Skeletal muscle tissue (tissue), 4 donors: ENCODE results near the gene NEDD4L. TPM values are rescaled to one million over a fixed set of nuclear protein-coding genes. Genes with fewer than 3 reads are reported as not detected.

Source experiments
- H3K27ac ChIP-seq: one replicate; pipeline ENCODE4 v1.7.0; 2013; ENCODE audit warnings: mild to moderate bottlenecking, low read depth, low read length, inconsistent platforms
- H3K27me3 ChIP-seq, 3 donors: one replicate each; pipeline ENCODE4 v1.7.0; 2013; ENCODE audit warnings: low read length in 3 of 3; ENCODE audit not compliant: control insufficient read depth in 3 of 3, insufficient read depth in 3 of 3
- H3K36me3 ChIP-seq, 3 donors: one replicate each; pipeline ENCODE4 v1.7.0; 2013; ENCODE audit warnings: low read length in 3 of 3; ENCODE audit not compliant: control insufficient read depth in 3 of 3, insufficient read depth in 3 of 3
- H3K4me1 ChIP-seq, 3 donors: one replicate each; pipeline ENCODE4 v1.7.0; 2013; ENCODE audit warnings: low read length in 3 of 3, mild to moderate bottlenecking in 3 of 3; ENCODE audit not compliant: control insufficient read depth in 3 of 3, insufficient read depth in 3 of 3
- H3K4me3 ChIP-seq, 3 donors: one replicate each; pipeline ENCODE4 v1.7.0; 2013; ENCODE audit warnings: low read length in 3 of 3
- H3K9ac ChIP-seq, 3 donors: one replicate each; pipeline ENCODE4 v1.7.0; 2013; ENCODE audit warnings: low read length in 3 of 3, mild to moderate bottlenecking in 3 of 3, moderate library complexity in 2 of 3, low read depth in 1 of 3
- H3K9me3 ChIP-seq, 3 donors: one replicate each; pipeline ENCODE4 v1.7.0; 2013; ENCODE audit warnings: low read length in 3 of 3; ENCODE audit not compliant: control insufficient read depth in 3 of 3
- total RNA-seq: library from RNA; depleted of rRNA; stranded (reverse); fragments of >200 nt; gene quantifications from one replicate; pipeline ENCODE4 v1.2.3, GENCODE V29; 2014
- donor health status: Osteomylitis.

Gene NEDD4L
- total RNA-seq, 1 donor from 2014 or later, result 34.4 TPM

DNA sequence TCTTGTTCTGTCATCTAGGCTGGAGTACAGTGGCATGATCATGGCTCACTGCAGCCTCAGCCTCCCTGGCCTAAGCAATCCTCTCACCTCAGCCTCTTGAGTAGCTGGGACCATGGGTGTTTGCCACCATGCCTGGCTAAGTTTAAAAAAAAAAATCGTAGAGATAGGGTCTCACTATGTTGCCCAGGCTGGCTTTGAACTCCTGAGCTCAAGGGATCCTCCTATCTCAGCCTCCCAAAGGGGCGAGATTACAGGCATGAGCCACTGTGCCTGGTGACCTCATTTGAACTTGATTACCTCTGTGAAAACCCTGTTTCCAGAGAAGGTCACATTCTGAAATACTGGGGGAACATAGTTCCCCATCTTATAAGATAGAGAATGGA, 190.3 kb downstream of the NEDD4L start:
- Histone ChIP-seq H3K9ac (no peak overlapping the region), H3K9me3 (no peaks in the 10 kb centered on the region), H3K4me1 (no peaks in the 10 kb centered on the region), H3K27me3 (no peaks in the 10 kb centered on the region), H3K27ac (no peak overlapping the region), H3K4me3 (no peak overlapping the region), H3K36me3 (no peaks in the 10 kb centered on the region)

DNA sequence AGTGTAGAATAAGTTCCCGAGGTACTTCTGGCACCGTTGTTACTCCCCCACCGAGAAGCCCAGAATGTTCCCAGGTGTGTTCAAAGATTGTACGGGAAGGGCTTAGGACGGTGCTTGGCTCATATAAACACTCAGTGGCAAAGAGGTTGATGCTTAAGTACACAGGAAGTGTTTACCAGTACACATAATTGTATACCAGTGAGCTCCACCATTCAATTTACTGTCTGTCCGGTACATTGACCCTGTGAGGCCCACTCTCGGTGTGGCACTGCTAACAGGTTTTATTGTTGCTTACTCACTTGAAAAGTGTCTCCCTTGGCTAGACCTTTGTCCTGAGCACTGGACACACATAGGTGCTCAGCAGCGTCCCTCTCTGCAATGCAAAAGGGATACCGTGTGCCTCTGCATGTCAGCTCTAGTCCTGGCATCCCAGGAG, 191.0 kb downstream of the NEDD4L start:
- Histone ChIP-seq H3K9me3 (no peaks in the 10 kb centered on the region), H3K4me3 (no peak overlapping the region), H3K9ac (no peak overlapping the region), H3K27me3 (no peaks in the 10 kb centered on the region), H3K4me1 (no peaks in the 10 kb centered on the region), H3K27ac (no peak overlapping the region), H3K36me3 (no peaks in the 10 kb centered on the region)

DNA sequence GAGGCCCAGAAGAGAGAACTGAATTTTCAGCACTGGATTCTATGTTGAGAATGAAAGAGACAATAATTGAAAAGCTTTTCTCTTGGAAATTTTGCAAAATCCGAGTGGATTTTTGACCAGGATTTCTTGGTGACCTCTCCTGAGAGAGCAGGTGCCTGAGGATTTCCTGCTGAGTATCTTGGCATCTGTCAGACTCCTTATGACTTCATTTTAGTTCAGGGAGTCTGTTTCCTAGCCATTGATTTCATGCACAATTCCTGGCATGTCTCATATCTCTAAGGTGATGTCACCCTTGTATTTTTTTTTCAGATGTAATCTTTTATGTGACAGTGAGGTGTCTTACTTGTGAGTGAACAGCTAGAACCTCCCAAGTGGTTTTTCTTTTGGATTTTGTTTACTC, 195.9 kb downstream of the NEDD4L start:
- Histone ChIP-seq H3K4me3 (no peak overlapping the region), H3K27ac (no peak overlapping the region), H3K36me3 (no peaks in the 10 kb centered on the region), H3K9me3 (no peaks in the 10 kb centered on the region), H3K4me1 (no peaks in the 10 kb centered on the region), H3K9ac (no peak overlapping the region), H3K27me3 (no peaks in the 10 kb centered on the region)

DNA sequence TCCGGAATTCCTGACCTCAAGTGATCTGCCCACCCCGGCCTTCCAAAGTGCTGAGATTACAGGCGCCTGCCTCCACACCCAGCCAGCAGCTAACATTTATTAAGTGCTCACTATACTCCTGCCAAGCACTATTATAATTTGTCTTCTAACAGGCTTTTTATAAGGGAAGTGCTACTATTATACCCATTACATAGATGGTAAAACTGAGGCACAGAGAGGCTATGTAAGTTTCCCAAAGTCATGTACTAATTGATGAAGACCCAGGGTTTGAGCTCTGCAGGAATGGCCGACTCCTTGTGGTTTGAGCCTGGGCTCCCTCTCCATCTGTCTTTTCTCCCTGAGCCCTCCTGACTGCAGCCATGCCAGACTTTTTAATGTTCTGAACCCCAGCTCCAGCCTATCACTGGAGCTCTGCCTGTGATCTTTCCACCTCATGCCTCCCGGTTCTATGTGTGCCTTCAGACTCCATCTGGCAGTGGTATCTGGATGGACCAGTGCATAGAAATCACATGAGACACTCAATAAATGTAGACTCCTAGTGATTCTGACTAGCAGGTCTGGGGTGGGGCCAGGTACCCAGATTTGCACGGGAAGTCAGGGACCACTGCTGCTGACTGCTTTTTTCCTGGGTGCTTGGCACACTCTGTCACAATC, 197.1 kb downstream of the NEDD4L start:
- no peaks in the 10 kb centered on the region for H3K27me3 ChIP-seq
- H3K27ac ChIP-seq, result no peak overlapping the region
- no peak overlapping the region for H3K4me3 ChIP-seq
- no peaks in the 10 kb centered on the region for H3K4me1 ChIP-seq
- H3K36me3 ChIP-seq, result no peaks in the 10 kb centered on the region
- no peaks in the 10 kb centered on the region for H3K9me3 ChIP-seq
- H3K9ac ChIP-seq, result no peak overlapping the region

DNA sequence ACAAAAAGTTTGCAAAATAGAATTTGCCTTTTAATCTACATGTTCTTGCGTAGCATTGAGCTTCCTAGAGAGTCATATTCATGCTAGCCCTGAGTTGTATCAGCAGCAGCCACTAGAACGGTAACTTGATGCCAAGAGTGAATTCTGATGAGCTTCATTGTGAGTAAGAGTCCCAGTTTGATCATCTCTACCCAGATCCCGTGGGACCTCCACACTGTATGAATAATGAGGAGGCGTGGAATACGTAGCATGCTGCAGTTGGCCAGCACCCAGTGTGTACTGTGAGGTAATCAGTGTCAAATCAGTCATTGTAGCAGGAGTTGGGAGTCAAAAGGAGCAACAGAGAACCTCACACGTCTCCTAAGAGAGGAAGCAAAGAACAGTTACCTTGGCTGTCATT, 197.9 kb downstream of the NEDD4L start:
- H3K4me1 ChIP-seq, result peaks cover 0 to under 1% (median 0%) of the 10 kb centered on the region in 3 donors

DNA sequence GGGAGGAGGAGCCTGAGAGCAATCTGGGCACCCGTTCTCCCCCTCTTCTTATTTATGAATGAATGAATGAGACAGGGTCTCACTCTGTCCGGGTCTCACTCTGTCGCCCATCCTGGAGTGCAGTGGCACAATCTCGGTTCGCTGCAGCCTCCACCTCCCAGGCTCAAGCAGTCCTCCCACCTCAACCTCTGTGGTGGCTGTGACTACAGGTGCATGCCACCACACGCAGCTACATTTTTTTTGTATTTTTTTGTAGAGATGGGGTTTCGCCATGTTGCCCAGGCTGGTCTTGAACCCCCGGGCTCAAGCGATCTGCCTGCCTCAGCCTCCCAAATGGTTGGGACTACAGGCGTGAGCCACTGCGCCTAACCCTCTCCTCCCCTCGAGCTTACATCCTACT, 198.4 kb downstream of the NEDD4L start:
- H3K4me1 ChIP-seq, result peaks cover 2 to 5% (median 4%) of the 10 kb centered on the region in 3 donors
- H3K27ac ChIP-seq, result no peak overlapping the region
- no peaks in the 10 kb centered on the region for H3K36me3 ChIP-seq
- H3K9ac ChIP-seq, result no peak overlapping the region
- H3K4me3 ChIP-seq, result no peak overlapping the region
- no peaks in the 10 kb centered on the region for H3K9me3 ChIP-seq
- H3K27me3 ChIP-seq, result no peaks in the 10 kb centered on the region

More for the DNA sequence above, 197.9 kb downstream of the NEDD4L start:
- no peak overlapping the region for H3K4me3 ChIP-seq
- no peak overlapping the region for H3K9ac ChIP-seq
- H3K27ac ChIP-seq, result no peak overlapping the region
- H3K27me3 ChIP-seq, result no peaks in the 10 kb centered on the region
- H3K9me3 ChIP-seq, result no peaks in the 10 kb centered on the region
- H3K36me3 ChIP-seq, result no peaks in the 10 kb centered on the region

DNA sequence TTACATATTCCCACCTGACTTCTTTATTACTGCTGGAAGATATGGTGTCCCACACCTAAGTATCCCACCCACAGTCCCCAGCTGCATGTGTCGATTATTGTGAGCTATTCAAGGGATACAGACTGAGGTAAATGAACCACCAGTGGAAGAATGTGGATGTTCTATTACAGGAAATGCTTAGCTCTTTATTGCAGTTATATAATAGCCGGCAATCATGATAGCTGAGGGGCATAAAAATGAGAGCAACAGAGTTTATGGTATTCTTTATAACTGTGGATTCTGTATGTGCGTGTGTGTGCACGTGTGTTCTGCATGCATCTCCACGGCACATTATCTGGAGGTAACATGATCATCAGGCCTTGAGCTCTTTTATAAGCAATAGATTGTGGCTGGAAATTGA, 198.9 kb downstream of the NEDD4L start:
- peaks cover 4 to 8% (median 6%) of the 10 kb centered on the region in 3 donors for H3K4me1 ChIP-seq
- H3K9me3 ChIP-seq, result no peaks in the 10 kb centered on the region
- H3K27me3 ChIP-seq, result no peaks in the 10 kb centered on the region
- no peak overlapping the region for H3K4me3 ChIP-seq
- H3K36me3 ChIP-seq, result no peaks in the 10 kb centered on the region
- H3K27ac ChIP-seq, result no peak overlapping the region
- H3K9ac ChIP-seq, result no peak overlapping the region

DNA sequence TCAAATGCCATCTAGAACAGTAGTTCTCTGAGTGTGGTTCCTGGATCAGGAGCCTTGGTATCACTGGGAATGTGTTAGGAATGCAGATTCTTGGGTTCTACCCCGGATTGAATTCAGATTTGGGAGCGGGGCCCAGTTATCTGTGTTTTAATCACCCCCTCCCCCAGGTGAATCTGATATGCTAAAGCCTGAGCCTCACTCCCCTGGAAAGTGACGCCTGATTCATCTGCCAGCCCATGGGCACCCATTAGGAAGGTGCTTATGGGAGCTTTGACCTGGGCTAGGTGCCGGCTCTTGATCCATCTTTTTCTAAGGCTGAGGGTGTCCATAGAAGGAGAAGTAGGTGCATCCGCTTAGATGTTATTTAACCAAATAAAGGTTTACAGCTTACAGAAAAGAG, 199.4 kb downstream of the NEDD4L start:
- no peak overlapping the region for H3K9ac ChIP-seq
- H3K4me3 ChIP-seq, result no peak overlapping the region
- H3K27me3 ChIP-seq, result no peaks in the 10 kb centered on the region
- H3K4me1 ChIP-seq, result peaks cover 4 to 8% (median 6%) of the 10 kb centered on the region in 3 donors
- no peak overlapping the region for H3K27ac ChIP-seq
- no peaks in the 10 kb centered on the region for H3K36me3 ChIP-seq
- no peaks in the 10 kb centered on the region for H3K9me3 ChIP-seq

DNA sequence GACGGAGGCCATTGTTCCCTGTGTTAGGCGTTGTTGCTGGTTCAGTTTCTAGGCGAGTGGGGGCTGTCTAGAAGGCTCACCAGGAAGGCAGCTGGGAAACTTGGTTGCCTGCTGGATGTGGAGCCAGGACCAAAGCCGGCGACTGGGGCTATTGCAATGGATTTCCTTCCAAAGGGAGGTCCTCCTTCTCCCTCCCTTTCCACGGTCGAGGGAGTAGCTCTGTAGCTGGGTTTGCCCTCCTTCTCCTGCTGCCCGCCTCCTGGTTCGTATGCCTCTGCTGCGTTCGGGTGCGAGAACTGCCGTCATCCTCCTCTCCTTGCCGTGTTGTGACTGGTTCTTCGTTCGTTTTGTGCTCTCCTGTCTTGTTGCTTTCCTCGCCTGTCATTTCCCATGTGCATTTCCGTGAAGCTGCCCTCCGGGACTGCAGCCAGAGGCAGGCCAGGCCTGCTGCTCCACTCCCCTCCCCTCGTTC, 203.4 kb downstream of the NEDD4L start:
- Histone ChIP-seq H3K9ac (peak overlapping the region in 2 of 3 donors; percentile 57 to 70), H3K4me1 (peaks cover 4 to 8% (median 6%) of the 10 kb centered on the region in 3 donors), H3K4me3 (peak overlapping the region; percentile 7 to 54 (median 41)), H3K27ac (no peak overlapping the region), H3K27me3 (no peaks in the 10 kb centered on the region), H3K36me3 (no peaks in the 10 kb centered on the region), H3K9me3 (no peaks in the 10 kb centered on the region)

DNA sequence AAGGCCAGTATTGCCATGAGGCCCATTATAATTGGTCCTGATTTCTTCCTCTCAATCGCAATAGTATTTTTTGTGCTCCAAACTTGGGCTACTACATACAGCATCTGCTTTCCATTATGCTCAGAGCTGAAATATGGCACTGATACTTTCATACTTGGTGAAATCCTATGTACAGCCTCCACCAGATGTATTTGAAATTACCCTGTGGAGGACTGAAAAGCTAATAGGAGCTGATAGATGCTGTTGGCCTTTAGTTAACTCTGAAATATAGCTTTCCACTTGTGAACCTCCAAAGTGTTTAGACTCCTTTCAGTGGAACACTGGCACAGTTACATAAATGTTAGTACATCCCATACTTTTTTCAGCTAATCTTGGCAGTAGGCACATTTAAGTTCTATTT, 205.7 kb downstream of the NEDD4L start:
- Histone ChIP-seq H3K4me3 (no peak overlapping the region), H3K9me3 (no peaks in the 10 kb centered on the region), H3K27ac (no peak overlapping the region), H3K4me1 (peaks cover 4 to 8% (median 6%) of the 10 kb centered on the region in 3 donors), H3K36me3 (no peaks in the 10 kb centered on the region), H3K27me3 (no peaks in the 10 kb centered on the region), H3K9ac (no peak overlapping the region)
